ENCODE results near the gene TROAP. TPM values are rescaled to one million over a fixed set of nuclear protein-coding genes. Genes with fewer than 3 reads are reported as not detected.

TROAP gene
- total RNA-seq, 1 donor from 2014 or later = 1.6 TPM

- peak; percentile 71 to 77 for DNase-seq (ENCODE audit: low read depth in 2 of 2)
These were observed 19.2 kb downstream of the TROAP start for GRCh38 chr12:49342066-49342913.

GRCh38 chr12:49342914-49343731 is 20.1 kb downstream of the TROAP start:
- DNase-seq (ENCODE audit: low read depth in 2 of 2) = no peak

GRCh38 chr12:49344486-49345050 is 21.5 kb downstream of the TROAP start:
- DNase-seq (ENCODE audit: low read depth in 2 of 2) = no peak

- peak in 1 of 2 donors; percentile 17 for DNase-seq (ENCODE audit: low read depth in 2 of 2)
These were observed 22.2 kb downstream of the TROAP start for GRCh38 chr12:49345051-49345824.

- no peak for DNase-seq (ENCODE audit: low read depth in 2 of 2)
These were observed 23.0 kb downstream of the TROAP start for GRCh38 chr12:49345825-49346658.

GRCh38 chr12:49346659-49347310 is 23.7 kb downstream of the TROAP start, which contains the start of gene DNAJC22:
Gene DNAJC22 (plus strand): TSS chr12:49346888. CDS start chr12:49348873, 1,985 bp downstream.
- no peak for DNase-seq (ENCODE audit: low read depth in 2 of 2)

GRCh38 chr12:49347311-49348193 is 24.5 kb downstream of the TROAP start:
- peak; percentile 66 to 84 for DNase-seq (ENCODE audit: low read depth in 2 of 2)

- DNase-seq (ENCODE audit: low read depth in 2 of 2) = no peak
These were observed 25.7 kb downstream of the TROAP start for GRCh38 chr12:49348781-49349180.

- no peak for DNase-seq (ENCODE audit: low read depth in 2 of 2)
These were observed 26.2 kb downstream of the TROAP start for GRCh38 chr12:49349266-49349665.

- DNase-seq (ENCODE audit: low read depth in 2 of 2) = no peak
These were observed 29.3 kb downstream of the TROAP start for GRCh38 chr12:49352351-49352750.

- DNase-seq (ENCODE audit: low read depth in 2 of 2) = no peak
These were observed 32.9 kb downstream of the TROAP start for GRCh38 chr12:49355913-49356312.

GRCh38 chr12:49357103-49357678 is 34.1 kb downstream of the TROAP start:
- peak; percentile 64 to 69 for DNase-seq (ENCODE audit: low read depth in 2 of 2)

- peak; percentile 83 to 87 for DNase-seq (ENCODE audit: low read depth in 2 of 2)
These were observed 35.6 kb downstream of the TROAP start for GRCh38 chr12:49358483-49359141.

GRCh38 chr12:49359671-49360070 is 36.6 kb downstream of the TROAP start:
- no peak for DNase-seq (ENCODE audit: low read depth in 2 of 2)

- no peak for DNase-seq (ENCODE audit: low read depth in 2 of 2)
These were observed 39.0 kb downstream of the TROAP start for GRCh38 chr12:49362077-49362476.

- DNase-seq (ENCODE audit: low read depth in 2 of 2) = peak; percentile 69 to 91
These were observed 41.9 kb downstream of the TROAP start for GRCh38 chr12:49364989-49365388.

- peak in 1 of 2 donors; percentile 41 for DNase-seq (ENCODE audit: low read depth in 2 of 2)
These were observed 42.5 kb downstream of the TROAP start for GRCh38 chr12:49365542-49365941.

Data from lung microvascular endothelial cell (primary cell).